ENCODE measurements around the gene FUCA1. TPM values are rescaled to one million over a fixed set of nuclear protein-coding genes. Genes with fewer than 3 reads are reported as not detected.

Gene FUCA1
- total RNA-seq, 4 donors from 2014 or later, result 75.5 to 133 (median 112) TPM

- no peaks in the 10 kb centered on the region for H3K9me3 ChIP-seq
- DNase-seq, result no peak
- TF ChIP-seq, protein P1, sequence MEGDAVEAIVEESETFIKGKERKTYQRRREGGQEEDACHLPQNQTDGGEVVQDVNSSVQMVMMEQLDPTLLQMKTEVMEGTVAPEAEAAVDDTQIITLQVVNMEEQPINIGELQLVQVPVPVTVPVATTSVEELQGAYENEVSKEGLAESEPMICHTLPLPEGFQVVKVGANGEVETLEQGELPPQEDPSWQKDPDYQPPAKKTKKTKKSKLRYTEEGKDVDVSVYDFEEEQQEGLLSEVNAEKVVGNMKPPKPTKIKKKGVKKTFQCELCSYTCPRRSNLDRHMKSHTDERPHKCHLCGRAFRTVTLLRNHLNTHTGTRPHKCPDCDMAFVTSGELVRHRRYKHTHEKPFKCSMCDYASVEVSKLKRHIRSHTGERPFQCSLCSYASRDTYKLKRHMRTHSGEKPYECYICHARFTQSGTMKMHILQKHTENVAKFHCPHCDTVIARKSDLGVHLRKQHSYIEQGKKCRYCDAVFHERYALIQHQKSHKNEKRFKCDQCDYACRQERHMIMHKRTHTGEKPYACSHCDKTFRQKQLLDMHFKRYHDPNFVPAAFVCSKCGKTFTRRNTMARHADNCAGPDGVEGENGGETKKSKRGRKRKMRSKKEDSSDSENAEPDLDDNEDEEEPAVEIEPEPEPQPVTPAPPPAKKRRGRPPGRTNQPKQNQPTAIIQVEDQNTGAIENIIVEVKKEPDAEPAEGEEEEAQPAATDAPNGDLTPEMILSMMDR (IDR thresholded peaks at IDR 0.05), result no peak
- no peak for TF ChIP-seq POLR2A (IDR thresholded peaks at IDR 0.05)
- 79 to 81% methylated on average over 5 to 7 of the region's 7 CpGs for WGBS, 2 donors
- peaks cover 8 to 20% of the 10 kb centered on the region in 2 donors for H3K4me1 ChIP-seq
- intact Hi-C loops (cut with DNase I), result no loop called here
- no peak overlapping the region for H3K4me3 ChIP-seq (replicated peaks in 1 of 3)
- H3K36me3 ChIP-seq, result peaks cover 0 to 5% of the 10 kb centered on the region in 2 donors
- peak overlapping the region in 2 of 3 donors; percentile 28 to 89 for H3K27ac ChIP-seq
- no peaks in the 10 kb centered on the region for H3K27me3 ChIP-seq
Observed at GRCh38 chr1:23799255-23799569, 68.9 kb downstream of the FUCA1 start.

- H3K27ac ChIP-seq, result no peak overlapping the region
- TF ChIP-seq POLR2A (IDR thresholded peaks at IDR 0.05), result no peak
- TF ChIP-seq, protein P1 (IDR thresholded peaks at IDR 0.05), result no peak
- peaks cover 0 to 5% of the 10 kb centered on the region in 2 donors for H3K36me3 ChIP-seq
- no peaks in the 10 kb centered on the region for H3K9me3 ChIP-seq
- 79 to 93% methylated on average over 8 to 10 of the region's 12 CpGs for WGBS, 2 donors
- intact Hi-C loops (cut with DNase I), result no loop called here
- no peaks in the 10 kb centered on the region for H3K27me3 ChIP-seq
- H3K4me1 ChIP-seq, result peaks cover 8 to 21% of the 10 kb centered on the region in 2 donors
- no peak overlapping the region for H3K4me3 ChIP-seq (replicated peaks in 1 of 3)
- no peak for DNase-seq
Observed at GRCh38 chr1:23798662-23799142, 69.4 kb downstream of the FUCA1 start.

GRCh38 chr1:23797478-23798448, 70.3 kb downstream of the FUCA1 start:
- Histone ChIP-seq H3K36me3 (peaks cover 0 to 5% of the 10 kb centered on the region in 2 donors), H3K27me3 (no peaks in the 10 kb centered on the region), H3K27ac (no peak overlapping the region), H3K4me3 (replicated peaks in 1 of 3) (no peak overlapping the region), H3K9me3 (no peaks in the 10 kb centered on the region), H3K4me1 (peaks cover 11 to 29% of the 10 kb centered on the region in 2 donors)
- no peak for TF ChIP-seq POLR2A (IDR thresholded peaks at IDR 0.05)
- TF ChIP-seq, protein P1 (IDR thresholded peaks at IDR 0.05), result no peak
- no peak for DNase-seq
- intact Hi-C loops (cut with DNase I), result no loop called here
- WGBS, 2 donors, result 79 to 84% methylated on average over 19 of the region's 20 CpGs

GRCh38 chr1:23796466-23797271, 71.4 kb downstream of the FUCA1 start:
- Histone ChIP-seq H3K27ac (no peak overlapping the region), H3K36me3 (peaks cover 0 to 5% of the 10 kb centered on the region in 2 donors), H3K9me3 (no peaks in the 10 kb centered on the region), H3K4me3 (replicated peaks in 1 of 3) (no peak overlapping the region), H3K27me3 (no peaks in the 10 kb centered on the region), H3K4me1 (peaks cover 21 to 38% of the 10 kb centered on the region in 2 donors)
- TF ChIP-seq, protein P1 (IDR thresholded peaks at IDR 0.05), result no peak
- no peak for TF ChIP-seq POLR2A (IDR thresholded peaks at IDR 0.05)
- 84 to 89% methylated on average over 16 of the region's 17 CpGs for WGBS, 2 donors
- intact Hi-C loops (cut with DNase I), result no loop called here
- DNase-seq, result no peak
